HG02970 (cell line): ENCODE data around the gene GOPC.

ENCODE experiments used
- ATAC-seq: cut with Tn5 transposase; IDR thresholded peaks from one replicate; pipeline ENCODE4 v1.9.1; 2021; ENCODE audit warnings: mild to moderate bottlenecking, moderate library complexity, moderate number of reproducible peaks; ENCODE audit not compliant: unreplicated experiment, low FRiP score

GOPC gene

GRCh38 chr6:117600008-117600743 lies 2.1 kb downstream of the GOPC start:
- ATAC-seq = no peak

- ATAC-seq = no peak
Observed at GRCh38 chr6:117597755-117598154, 4.6 kb downstream of the GOPC start.

- no peak for ATAC-seq
Observed at GRCh38 chr6:117595099-117595923, 7.0 kb downstream of the GOPC start.

- no peak for ATAC-seq
Observed at GRCh38 chr6:117592983-117593759, 9.1 kb downstream of the GOPC start.

GRCh38 chr6:117591405-117591804 lies 10.9 kb downstream of the GOPC start:
- ATAC-seq = no peak

GRCh38 chr6:117590447-117590846 lies 11.9 kb downstream of the GOPC start:
- ATAC-seq = no peak

GRCh38 chr6:117585647-117586046 lies 16.7 kb downstream of the GOPC start:
- no peak for ATAC-seq

- no peak for ATAC-seq
Observed at GRCh38 chr6:117574198-117574597, 28.1 kb downstream of the GOPC start.

GRCh38 chr6:117573006-117573680 lies 29.2 kb downstream of the GOPC start:
- no peak for ATAC-seq

GRCh38 chr6:117568831-117569410 lies 33.4 kb downstream of the GOPC start:
- no peak for ATAC-seq

- no peak for ATAC-seq
Observed at GRCh38 chr6:117568247-117568646, 34.1 kb downstream of the GOPC start.

- no peak for ATAC-seq
Observed at GRCh38 chr6:117564681-117565080, 37.6 kb downstream of the GOPC start.

GRCh38 chr6:117561128-117561527 lies 41.2 kb downstream of the GOPC start:
- ATAC-seq = no peak

- no peak for ATAC-seq
Observed at GRCh38 chr6:117559299-117559698, 43.0 kb downstream of the GOPC start.

GRCh38 chr6:117558818-117559217 lies 43.5 kb downstream of the GOPC start:
- ATAC-seq = no peak

GRCh38 chr6:117557951-117558350 lies 44.4 kb downstream of the GOPC start:
- ATAC-seq = no peak

- ATAC-seq = no peak
Observed at GRCh38 chr6:117555882-117556498, 46.3 kb downstream of the GOPC start.

- no peak for ATAC-seq
Observed at GRCh38 chr6:117555262-117555849, 47.0 kb downstream of the GOPC start.

- no peak for ATAC-seq
Observed at GRCh38 chr6:117553142-117553541, 49.2 kb downstream of the GOPC start.
